ENCODE data around the gene COL1A1.

COL1A1 gene
- 0 to 6.0 (median 0.49) reads per million in 3 experiments for total RNA-seq

- no peak for DNase-seq
Observed at GRCh38 chr17:50201276-50201854, at the start of gene COL1A1. Gene COL1A1 (minus strand): TSS chr17:50201631. CDS start chr17:50201513, 118 bp downstream.

- DNase-seq = no peak
Observed at GRCh38 chr17:50248255-50248654, 46.8 kb upstream of the COL1A1 start.

- no peak for DNase-seq
Observed at GRCh38 chr17:50244771-50245170, 43.3 kb upstream of the COL1A1 start.

GRCh38 chr17:50241431-50241830 lies 40.0 kb upstream of the COL1A1 start:
- no peak for DNase-seq

GRCh38 chr17:50240851-50241250 lies 39.4 kb upstream of the COL1A1 start:
- no peak for DNase-seq

- no peak for DNase-seq
Observed at GRCh38 chr17:50239937-50240336, 38.5 kb upstream of the COL1A1 start.

- no peak for DNase-seq
Observed at GRCh38 chr17:50238601-50239280, 37.3 kb upstream of the COL1A1 start.

- no peak for DNase-seq
Observed at GRCh38 chr17:50237901-50238300, 36.5 kb upstream of the COL1A1 start.

- DNase-seq = no peak
Observed at GRCh38 chr17:50234581-50234980, 33.1 kb upstream of the COL1A1 start.

- no peak for DNase-seq
Observed at GRCh38 chr17:50225701-50226240, 24.3 kb upstream of the COL1A1 start.

GRCh38 chr17:50222922-50223321 lies 21.5 kb upstream of the COL1A1 start:
- DNase-seq = no peak

GRCh38 chr17:50221864-50222545 lies 20.6 kb upstream of the COL1A1 start:
- DNase-seq = no peak

- DNase-seq = no peak
Observed at GRCh38 chr17:50221266-50221863, 19.9 kb upstream of the COL1A1 start.

GRCh38 chr17:50220811-50221210 lies 19.4 kb upstream of the COL1A1 start:
- no peak for DNase-seq

GRCh38 chr17:50219939-50220465 lies 18.6 kb upstream of the COL1A1 start:
- DNase-seq = no peak

- no peak for DNase-seq
Observed at GRCh38 chr17:50219342-50219741, 17.9 kb upstream of the COL1A1 start.

GRCh38 chr17:50218771-50219315 lies 17.4 kb upstream of the COL1A1 start:
- no peak for DNase-seq

GRCh38 chr17:50218071-50218759 lies 16.8 kb upstream of the COL1A1 start:
- DNase-seq = no peak

- no peak for DNase-seq
Observed at GRCh38 chr17:50217591-50217990, 16.2 kb upstream of the COL1A1 start.

- DNase-seq = no peak
Observed at GRCh38 chr17:50214976-50215760, 13.7 kb upstream of the COL1A1 start.
